T-helper 9 cell (primary cell): ENCODE results near the gene N4BP3.
A peak's percentile ranks its signal among the peaks of the same experiment; 100 is the strongest.
"Not testable (repeated sequence)": the region's sequence is repeated elsewhere in the genome, so short reads cannot be mapped to it uniquely, and the experiment has no call there.

ENCODE experiments used
- DNase-seq: peaks from one replicate; pipeline ENCODE4 v3.0.0-alpha.2; 2020
- total RNA-seq, 2 donors: gene quantifications; one replicate each; lab custom pipeline; 2026; lab: John Stamatoyannopoulos, UW

N4BP3 gene
- 38.1 to 43.4 reads per million in 2 donors for total RNA-seq

DNA sequence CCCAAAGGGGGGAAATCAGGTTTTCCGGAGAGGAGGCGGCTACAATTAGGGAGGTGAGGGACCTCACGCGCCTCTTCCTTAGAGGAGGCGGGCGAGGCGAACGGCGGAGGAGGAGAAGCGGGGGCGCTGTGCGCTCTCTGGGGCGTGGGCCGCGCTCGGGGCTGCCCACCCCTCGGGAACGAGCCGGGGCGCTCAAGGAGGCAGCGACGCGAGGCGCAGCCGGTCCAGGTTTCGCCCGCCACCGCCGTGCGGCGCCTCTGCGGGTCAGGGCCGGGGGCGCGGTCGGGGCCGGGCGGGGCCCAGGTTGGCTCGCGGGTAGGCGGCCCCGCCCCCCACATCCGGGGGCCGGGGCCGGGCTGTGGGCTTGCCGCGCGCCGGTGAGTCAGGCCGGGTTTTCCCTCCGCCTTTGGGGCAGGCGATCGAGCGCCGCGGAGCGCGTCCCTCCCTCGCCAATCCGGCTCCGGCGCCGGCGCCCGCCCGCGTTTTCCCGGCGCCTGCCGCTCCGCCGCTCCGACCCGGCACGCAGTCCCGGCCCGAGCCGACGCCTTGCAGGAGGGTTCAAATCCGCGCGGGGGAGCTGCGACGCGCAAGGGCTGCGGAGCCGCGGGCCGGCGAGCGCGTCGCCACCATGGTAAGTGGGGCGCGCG, at the start of gene N4BP3:
Gene N4BP3, plus strand, starts transcription at position 392 of the 647 bp plus-strand sequence. CDS start 6,052 bp downstream, outside the sequence.
- peak; percentile 73 for DNase-seq

- no peak for DNase-seq
Observed at GRCh38 chr5:178067755-178068154, 45.6 kb upstream of the N4BP3 start.

GRCh38 chr5:178068293-178068692, 45.0 kb upstream of the N4BP3 start:
- DNase-seq, result no peak

GRCh38 chr5:178069909-178070308, 43.4 kb upstream of the N4BP3 start:
- no peak for DNase-seq

GRCh38 chr5:178071108-178071507, 42.2 kb upstream of the N4BP3 start:
- no peak for DNase-seq

DNA sequence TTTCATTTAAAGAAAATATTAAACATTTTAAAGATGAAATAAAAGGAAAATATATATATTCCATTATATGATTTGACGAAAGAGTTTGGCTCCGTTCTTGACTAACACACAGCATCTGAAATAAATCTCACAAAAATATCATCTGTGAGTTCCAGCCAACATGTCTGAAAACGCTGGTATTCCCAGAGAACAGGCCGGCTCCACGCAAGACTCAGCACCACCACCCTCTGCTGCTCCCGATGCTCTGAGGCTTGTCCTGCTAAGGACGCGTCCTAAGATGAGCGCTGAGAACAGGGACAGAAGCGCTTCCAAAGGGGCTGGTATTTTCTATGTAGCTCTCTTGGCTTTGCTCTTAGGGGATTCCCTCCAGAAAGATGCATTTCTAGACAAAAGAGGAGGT, 40.6 kb upstream of the N4BP3 start:
- DNase-seq, result no peak

DNA sequence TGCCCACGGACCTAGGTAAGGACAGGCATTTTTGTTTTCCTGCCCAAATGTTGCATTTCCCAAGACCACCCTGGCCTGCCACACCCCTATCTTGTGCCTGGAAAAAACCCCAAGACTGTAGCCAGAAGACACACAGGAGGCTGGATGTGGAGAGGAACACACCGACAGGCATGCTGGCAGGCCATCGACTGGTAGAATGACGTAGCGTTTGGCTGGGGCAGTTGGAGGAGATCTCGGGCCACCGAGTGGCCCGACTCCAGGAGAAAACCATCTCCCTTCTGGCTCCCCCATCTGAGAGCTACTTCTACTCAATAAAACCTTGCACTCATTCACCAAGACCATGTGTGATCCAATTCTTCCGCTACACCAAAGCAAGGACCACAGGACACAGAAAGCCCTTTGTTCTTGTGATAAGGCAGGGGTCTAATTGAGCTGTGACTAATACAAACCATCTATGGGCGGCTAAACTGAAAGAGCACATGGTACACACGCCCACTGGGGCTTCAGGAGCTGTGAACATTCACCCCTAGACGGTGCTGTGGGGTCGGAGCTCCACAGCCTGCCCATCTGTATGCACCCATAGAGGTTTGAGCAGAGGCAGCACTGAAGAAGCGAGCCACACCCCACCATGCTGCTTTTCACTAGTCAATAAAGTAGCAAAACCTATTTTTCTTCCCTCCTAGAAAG, 38.9 kb upstream of the N4BP3 start:
- no peak for DNase-seq

DNA sequence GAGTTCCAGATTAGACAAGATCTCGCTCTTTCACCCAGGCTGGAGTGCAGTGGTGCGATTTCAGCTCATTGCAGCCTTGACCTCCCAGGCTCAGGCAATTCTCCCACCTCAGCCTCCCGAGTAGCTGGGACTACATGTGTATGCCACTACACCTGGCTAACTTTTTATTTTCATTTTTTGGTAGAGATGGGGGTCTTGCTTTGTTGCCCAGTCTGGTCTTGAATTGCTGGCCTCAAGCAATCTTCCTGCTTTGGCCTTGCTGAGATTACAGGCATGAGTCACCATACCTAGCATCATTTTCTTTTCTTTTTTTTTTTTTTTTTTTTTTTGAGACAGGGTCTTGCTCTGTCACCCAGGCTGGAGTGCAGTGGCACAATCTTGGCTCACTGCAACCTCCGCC, 36.4 kb upstream of the N4BP3 start:
- not testable (repeated sequence) for DNase-seq

- no peak for DNase-seq
Observed at GRCh38 chr5:178077751-178078150, 35.6 kb upstream of the N4BP3 start.

DNA sequence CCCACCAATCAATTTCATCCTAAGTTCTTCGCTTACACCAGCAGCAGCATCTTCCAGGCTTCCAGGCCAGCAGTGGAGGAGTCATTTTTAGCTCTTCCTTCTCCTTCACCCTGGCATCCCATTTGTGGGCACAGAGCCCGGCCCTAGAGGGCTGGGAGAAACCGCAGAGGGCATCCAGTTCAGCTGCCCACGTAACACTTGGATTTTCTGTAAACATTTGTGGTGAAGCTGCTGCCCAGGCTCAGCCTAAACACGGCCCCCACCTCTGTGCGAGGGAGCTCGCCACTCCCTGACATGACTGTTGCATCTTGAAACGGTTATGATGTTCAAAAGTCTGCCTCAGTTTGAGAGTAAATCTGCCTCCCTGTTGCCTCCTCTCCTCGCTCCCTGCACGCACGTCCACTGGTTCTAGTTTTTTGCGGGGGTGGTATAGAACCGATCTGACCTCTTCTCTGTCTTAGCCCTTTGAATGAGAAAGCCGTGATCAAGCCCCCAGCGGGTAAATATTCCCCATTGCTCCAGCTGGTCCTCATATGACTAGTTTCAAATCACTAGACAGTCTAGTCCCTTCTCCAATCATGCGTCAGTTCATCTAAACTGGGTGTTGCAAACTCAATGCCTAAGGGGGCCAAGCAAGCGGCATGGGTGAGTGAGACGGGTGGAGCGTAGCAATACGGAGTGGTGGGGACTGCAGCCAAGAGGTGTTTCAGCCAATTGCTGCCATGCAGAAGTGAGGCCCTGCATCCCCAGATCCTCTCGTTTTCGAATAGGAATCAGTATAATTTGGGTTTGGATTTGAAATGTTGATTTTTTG, 34.9 kb upstream of the N4BP3 start:
- no peak for DNase-seq

DNA sequence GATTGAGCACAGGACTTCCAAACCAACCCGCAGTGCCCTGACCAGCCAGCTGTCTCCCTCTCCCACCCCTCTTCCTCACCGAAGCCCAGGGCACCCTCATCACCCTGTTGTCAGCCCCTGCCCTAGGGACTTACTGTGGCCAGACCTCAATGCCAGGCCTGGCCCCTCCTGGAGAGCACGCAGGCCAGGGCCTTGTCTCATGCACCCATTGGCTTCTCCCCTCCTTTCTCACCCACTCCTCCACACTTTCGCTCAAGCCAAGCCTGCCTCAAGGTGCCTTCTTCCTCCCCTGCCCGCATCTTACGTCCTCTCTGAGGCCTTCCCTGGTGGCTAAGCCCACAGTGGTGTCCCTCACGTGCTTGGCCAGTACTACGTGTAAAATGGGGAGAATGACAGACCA, 33.3 kb upstream of the N4BP3 start:
- no peak for DNase-seq

DNA sequence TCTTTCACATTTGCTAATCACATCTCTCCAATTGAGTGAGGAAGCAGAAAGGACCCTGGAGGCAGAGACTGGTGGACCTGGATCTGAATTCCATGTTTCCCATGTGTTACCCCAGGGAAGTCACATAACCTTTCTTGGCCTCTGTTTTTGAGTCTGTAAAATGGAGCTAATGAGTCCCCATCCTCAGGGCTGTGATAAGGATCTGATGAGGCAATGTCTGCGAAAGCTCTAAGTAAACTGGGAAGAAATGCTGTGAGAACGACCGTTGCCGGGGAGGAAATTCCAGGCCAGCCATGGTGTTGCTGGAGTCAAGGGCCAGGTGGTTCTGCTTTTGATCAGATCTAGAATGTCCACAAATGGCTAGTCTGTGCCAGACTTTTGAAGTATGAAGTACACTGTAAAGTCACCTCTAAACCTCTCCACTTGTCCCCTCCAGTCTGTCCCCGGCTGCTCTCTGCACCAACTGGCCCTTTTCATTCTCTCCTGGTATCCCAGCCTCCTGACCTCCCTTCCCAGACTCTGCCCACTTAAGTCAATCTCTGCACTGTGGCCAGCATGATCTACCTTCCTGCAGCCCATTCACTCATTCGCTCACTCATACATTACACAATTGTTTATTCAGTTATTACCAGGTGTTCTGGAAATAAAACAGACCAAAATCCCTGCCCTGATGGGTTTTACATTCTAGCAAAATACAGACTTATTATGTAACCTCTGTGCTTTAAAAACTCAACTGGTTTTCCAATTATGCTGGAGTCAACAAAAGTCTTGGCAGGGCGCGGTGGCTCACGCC, 32.5 kb upstream of the N4BP3 start:
- no peak for DNase-seq

GRCh38 chr5:178081571-178082243, 31.6 kb upstream of the N4BP3 start:
- DNase-seq, result no peak

- DNase-seq, result no peak
Observed at GRCh38 chr5:178083922-178084321, 29.4 kb upstream of the N4BP3 start.

GRCh38 chr5:178085316-178085715, 28.0 kb upstream of the N4BP3 start:
- DNase-seq, result no peak

DNA sequence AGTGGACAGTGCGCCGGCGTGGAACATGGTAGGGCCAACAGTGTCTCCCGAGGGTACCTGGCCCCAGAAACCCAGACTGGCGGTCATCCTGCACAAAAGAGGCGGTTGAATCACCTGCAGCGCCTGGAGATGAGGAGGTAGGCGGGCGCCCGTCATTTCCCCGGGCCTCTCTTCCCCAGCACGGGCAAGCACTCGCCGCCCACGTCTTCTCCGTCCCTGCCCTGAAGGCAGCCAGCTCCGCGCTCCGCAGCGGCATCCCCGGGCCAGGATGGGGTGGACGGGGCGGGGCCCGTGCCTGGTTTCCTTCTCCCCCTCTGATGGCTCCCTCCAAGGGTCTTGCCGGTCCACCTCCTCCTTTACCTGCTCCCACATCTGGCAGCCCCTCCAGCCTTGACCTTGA, 27.1 kb upstream of the N4BP3 start:
- no peak for DNase-seq

DNA sequence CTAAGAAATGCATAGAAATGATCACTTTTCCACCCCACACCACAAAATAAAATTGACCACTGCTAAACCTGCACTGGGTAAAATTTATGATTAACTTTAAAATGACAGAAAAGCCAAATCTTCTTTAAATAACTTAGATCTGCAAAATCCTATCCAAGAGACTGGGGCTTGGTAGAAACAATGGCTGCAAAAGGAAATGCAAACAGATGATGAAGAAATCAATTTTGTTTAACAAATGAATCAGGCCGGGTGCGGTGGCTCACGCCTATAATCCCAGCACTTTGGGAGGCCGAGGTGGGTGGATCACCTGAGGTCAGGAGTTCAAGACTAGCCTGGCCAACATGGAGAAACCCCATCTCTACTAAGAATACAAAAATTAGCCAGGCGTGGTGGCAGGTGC, 26.1 kb upstream of the N4BP3 start:
- not testable (repeated sequence) for DNase-seq

DNA sequence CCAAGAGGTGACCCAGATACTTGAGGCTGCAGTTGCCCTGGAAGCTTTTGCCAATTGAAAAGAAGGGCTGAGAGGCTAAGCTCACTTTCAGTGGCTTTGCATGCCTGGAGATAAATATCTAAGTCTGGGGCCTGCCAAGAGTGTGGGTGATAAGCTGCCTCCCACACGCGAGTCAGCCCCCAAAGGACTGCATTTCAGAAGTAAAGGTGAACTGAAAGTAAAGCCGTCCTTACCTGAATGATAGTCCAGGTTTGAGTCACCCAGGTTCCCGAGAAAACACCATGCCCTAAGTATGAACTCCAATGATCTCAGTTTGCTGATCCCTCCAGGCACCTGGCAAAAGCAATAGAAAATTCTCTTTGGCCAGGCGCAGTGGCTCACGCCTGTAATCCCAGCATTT, 22.5 kb upstream of the N4BP3 start:
- no peak for DNase-seq

- no peak for DNase-seq
Observed at GRCh38 chr5:178093134-178093533, 20.2 kb upstream of the N4BP3 start.

DNA sequence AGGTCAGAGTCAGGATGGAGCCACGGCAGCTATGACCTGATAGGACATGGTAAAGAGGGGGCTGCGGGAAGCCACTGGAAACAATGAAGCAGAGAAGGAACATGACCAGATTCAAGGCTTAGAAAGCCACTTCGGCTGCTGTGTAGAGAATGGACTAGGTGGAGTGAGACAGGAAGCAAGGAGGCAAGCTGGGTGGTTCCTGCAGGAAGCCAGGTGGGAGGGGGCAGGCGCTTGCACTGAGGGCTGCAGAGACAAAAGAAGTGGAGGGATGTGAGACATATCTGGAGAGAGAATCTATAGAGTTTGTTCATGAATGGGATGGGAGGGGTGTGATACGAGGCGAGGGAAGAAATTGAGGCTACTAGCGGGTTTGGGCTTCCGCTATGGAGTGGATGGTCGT, 19.0 kb upstream of the N4BP3 start:
- DNase-seq, result no peak

GRCh38 chr5:178098685-178099084, 14.6 kb upstream of the N4BP3 start:
- no peak for DNase-seq

GRCh38 chr5:178103612-178104011, 9.7 kb upstream of the N4BP3 start:
- DNase-seq, result no peak
